ENCODE data around the gene KLF3. TPM values are rescaled to one million over a fixed set of nuclear protein-coding genes. Genes with fewer than 3 reads are reported as not detected.

The KLF3 gene
- total and polyA plus RNA-seq, 9 of the 15 experiments (the other 6 are each of a cell fraction or from before 2014, with no cell fraction given), result 9.9 to 47.2 (median 18.1) TPM

GRCh38 chr4:38733663-38734062 is 69.7 kb downstream of the KLF3 start:
- Histone ChIP-seq H3K4me1 (replicated peaks in 1 of 2; ENCODE audit: control insufficient read depth in 2 of 2, insufficient read depth in 2 of 2, low read length in 2 of 2) (peaks cover 0 to 2% of the 10 kb centered on the region in 2 experiments; a peak in 3 of 5 replicates), H3K9ac (ENCODE audit: insufficient read depth in 1 of 2, low read depth in 2 of 2, low read length in 2 of 2) (no peak overlapping the region), H3K36me3 (ENCODE audit: control insufficient read depth, insufficient read depth, low read length) (no peaks in the 10 kb centered on the region), H3K9me1 (ENCODE audit: control insufficient read depth, insufficient read depth, low read length) (no peaks in the 10 kb centered on the region), H3K27me3 (ENCODE audit: control insufficient read depth in 2 of 2, insufficient read depth in 2 of 2, low read length in 2 of 2) (no peaks in the 10 kb centered on the region), H3K4me3 (no peak overlapping the region), H3K27ac (ENCODE audit: extremely low read depth, low read depth, low read length) (no peak overlapping the region), H4K20me1 (replicated peaks; ENCODE audit: control insufficient read depth, insufficient read depth, low read length) (no peaks in the 10 kb centered on the region), H3K9me3 (replicated peaks; ENCODE audit: control insufficient read depth, insufficient read depth, low read depth, low read length) (peaks cover 6% of the 10 kb centered on the region), H3K79me2 (ENCODE audit: control insufficient read depth, insufficient read depth, low read length) (no peaks in the 10 kb centered on the region), H3K4me2 (ENCODE audit: insufficient read depth, low read length) (no peak overlapping the region), H2AFZ (ENCODE audit: low read depth, low read length) (no peak overlapping the region)
- ChIA-PET CTCF (ENCODE audit: low intra/inter-chr PET ratio) (no interaction called here), POLR2A (interaction anchor here (1.4 kb wide), 1 partner anchor 664 kb away, joined by 3 read pairs; no protein-coding TSS in a partner anchor)
- FAIRE-seq, result no peak
- no TSS peak for BruUV-seq (replicated peaks)
- in situ Hi-C loops (cut with MboI) (loop anchor here (5.0 kb wide), 4 partner anchors 56 to 916 kb away; no protein-coding TSS in a partner anchor), intact Hi-C loops (cut with micrococcal nuclease) (no loop called here)
- DNase-seq (ENCODE audit: extremely low read depth in 1 of 4, low spot score in 3 of 4), result no peak
- TF ChIP-seq ZBTB26 (CRISPR knock-in tag; IDR thresholded peaks at IDR 0.05), result peak; percentile 56; the same call in 1 of the 2 replicates
- TF ChIP-seq CREBBP (IDR thresholded peaks at IDR 0.05; ENCODE audit: low read depth, low read length), result peak; percentile 8
- no peak for TF ChIP-seq SMARCB1 (IDR thresholded peaks at IDR 0.05; ENCODE audit: insufficient read length, low read depth)
- no peak for TF ChIP-seq ZNF224 (CRISPR knock-in tag; IDR thresholded peaks at IDR 0.05)
- WGBS (ENCODE audit: insufficient coverage, low coverage, missing lambda C conversion rate), result 25% methylated on average over 2 of the region's 2 CpGs
- no peak for ATAC-seq

GRCh38 chr4:38734446-38734845 is 70.4 kb downstream of the KLF3 start:
- ATAC-seq, result no peak
- Histone ChIP-seq H2AFZ (ENCODE audit: low read depth, low read length) (no peak overlapping the region), H3K36me3 (ENCODE audit: control insufficient read depth, insufficient read depth, low read length) (no peaks in the 10 kb centered on the region), H3K9ac (ENCODE audit: insufficient read depth in 1 of 2, low read depth in 2 of 2, low read length in 2 of 2) (no peak overlapping the region), H3K4me3 (no peak overlapping the region), H3K9me3 (replicated peaks; ENCODE audit: control insufficient read depth, insufficient read depth, low read depth, low read length) (peaks cover 6% of the 10 kb centered on the region), H4K20me1 (replicated peaks; ENCODE audit: control insufficient read depth, insufficient read depth, low read length) (no peaks in the 10 kb centered on the region), H3K4me1 (replicated peaks in 1 of 2; ENCODE audit: control insufficient read depth in 2 of 2, insufficient read depth in 2 of 2, low read length in 2 of 2) (peaks cover 0 to 2% of the 10 kb centered on the region in 2 experiments; a peak in 3 of 5 replicates), H3K27me3 (ENCODE audit: control insufficient read depth in 2 of 2, insufficient read depth in 2 of 2, low read length in 2 of 2) (no peaks in the 10 kb centered on the region), H3K79me2 (ENCODE audit: control insufficient read depth, insufficient read depth, low read length) (no peaks in the 10 kb centered on the region), H3K4me2 (ENCODE audit: insufficient read depth, low read length) (no peak overlapping the region), H3K27ac (ENCODE audit: extremely low read depth, low read depth, low read length) (no peak overlapping the region), H3K9me1 (ENCODE audit: control insufficient read depth, insufficient read depth, low read length) (no peaks in the 10 kb centered on the region)
- DNase-seq (ENCODE audit: extremely low read depth in 1 of 4, low spot score in 3 of 4), result no peak
- FAIRE-seq, result no peak
- ChIA-PET CTCF (ENCODE audit: low intra/inter-chr PET ratio) (no interaction called here), POLR2A (interaction anchor here (0.6 to 2.0 kb wide), 3 partner anchors 11 to 724 kb away, joined by 3 to 9 read pairs (median 3); partner anchors contain the start of genes LIAS and RPL9)
- intact Hi-C loops (cut with micrococcal nuclease) (no loop called here), in situ Hi-C loops (cut with MboI) (loop anchor here (5.0 kb wide), 4 partner anchors 57 to 917 kb away; no protein-coding TSS in a partner anchor)
- no TSS peak for BruUV-seq (replicated peaks)
- WGBS (ENCODE audit: insufficient coverage, low coverage, missing lambda C conversion rate), result 4% methylated on average over 5 of the region's 5 CpGs
- no peak for TF ChIP-seq NR3C1 (CRISPR knock-in tag; IDR thresholded peaks at IDR 0.05)
- TF ChIP-seq RREB1 (CRISPR knock-in tag; IDR thresholded peaks at IDR 0.05), result no peak
- no peak for TF ChIP-seq ETS1 (conservative IDR thresholded peaks at IDR 0.05; ENCODE audit: control insufficient read depth, low read depth, low read length)

Measured in K562 (cell line).